NCI-H2171 (cell line): ENCODE data around the gene PCDHGB1.
"Not testable (repeated sequence)": the region's sequence is repeated elsewhere in the genome, so short reads cannot be mapped to it uniquely, and the experiment has no call there.

Experiments used
- DNase-seq: peaks from one replicate; lab custom pipeline; 2025; lab: John Stamatoyannopoulos, UW

Gene PCDHGB1

GRCh38 chr5:141383345-141383744 lies 33.4 kb downstream of the PCDHGB1 start:
- DNase-seq, result no peak

DNA sequence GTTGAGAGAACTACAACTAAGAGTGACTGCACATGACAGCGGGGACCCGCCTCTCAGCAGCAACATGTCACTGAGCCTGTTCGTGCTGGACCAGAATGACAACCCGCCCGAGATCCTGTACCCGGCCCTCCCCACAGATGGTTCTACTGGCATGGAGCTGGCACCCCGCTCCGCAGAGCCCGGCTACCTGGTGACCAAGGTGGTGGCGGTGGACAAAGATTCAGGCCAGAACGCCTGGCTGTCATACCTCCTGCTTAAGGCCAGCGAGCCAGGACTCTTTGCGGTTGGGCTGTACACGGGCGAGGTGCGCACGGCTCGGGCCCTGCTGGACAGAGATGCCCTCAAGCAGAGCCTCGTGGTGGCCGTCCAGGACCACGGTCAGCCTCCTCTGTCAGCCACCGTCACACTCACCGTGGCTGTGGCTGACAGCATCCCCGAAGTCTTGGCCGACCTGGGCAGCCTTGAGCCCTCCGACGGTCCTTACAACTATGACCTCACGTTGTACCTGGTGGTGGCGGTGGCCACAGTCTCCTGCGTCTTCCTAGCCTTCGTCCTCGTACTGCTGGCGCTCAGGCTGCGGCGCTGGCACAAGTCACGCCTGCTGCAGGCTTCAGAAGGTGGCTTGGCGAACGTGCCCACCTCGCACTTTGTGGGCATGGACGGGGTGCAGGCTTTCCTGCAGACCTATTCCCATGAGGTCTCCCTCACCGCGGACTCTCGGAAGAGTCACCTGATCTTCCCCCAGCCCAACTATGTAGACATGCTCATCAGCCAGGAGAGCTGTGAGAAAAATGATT lies 34.8 kb downstream of the PCDHGB1 start:
- no peak for DNase-seq

DNA sequence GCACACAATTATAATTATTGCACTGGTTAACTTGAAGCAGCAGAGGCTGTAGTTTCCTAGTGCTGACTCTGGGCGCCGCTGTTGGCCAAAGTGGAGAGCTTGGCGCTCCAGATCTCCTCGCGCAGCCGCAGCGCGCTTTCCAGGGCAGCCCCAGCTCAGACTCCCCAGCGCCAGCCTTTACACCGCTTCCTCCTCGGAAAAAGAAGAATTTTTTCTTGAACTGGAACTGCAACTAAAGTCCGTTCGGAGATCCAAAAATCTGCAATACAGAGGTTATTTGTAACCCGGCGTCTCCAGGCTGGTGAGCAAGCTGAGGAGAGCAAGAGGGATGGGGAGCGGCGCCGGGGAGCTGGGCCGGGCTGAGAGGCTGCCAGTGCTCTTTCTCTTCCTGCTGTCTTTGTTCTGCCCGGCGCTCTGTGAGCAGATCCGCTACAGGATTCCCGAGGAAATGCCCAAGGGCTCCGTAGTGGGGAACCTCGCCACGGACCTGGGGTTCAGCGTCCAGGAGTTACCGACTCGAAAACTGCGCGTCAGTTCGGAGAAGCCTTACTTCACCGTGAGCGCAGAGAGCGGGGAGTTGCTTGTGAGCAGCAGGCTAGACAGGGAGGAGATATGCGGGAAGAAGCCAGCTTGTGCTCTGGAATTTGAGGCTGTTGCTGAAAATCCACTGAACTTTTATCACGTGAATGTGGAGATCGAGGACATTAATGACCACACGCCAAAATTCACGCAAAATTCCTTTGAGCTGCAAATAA lies 37.8 kb downstream of the PCDHGB1 start, which contains the start of gene PCDHGB4:
TSS of gene PCDHGB4 (plus strand) at position 142 of the 755 bp plus-strand sequence. CDS start at position 329, 187 bp downstream.
- not testable (repeated sequence) for DNase-seq

GRCh38 chr5:141388661-141389060 lies 38.8 kb downstream of the PCDHGB1 start:
- no peak for DNase-seq

GRCh38 chr5:141389153-141390042 lies 39.5 kb downstream of the PCDHGB1 start:
- no peak for DNase-seq

- no peak for DNase-seq
Observed at GRCh38 chr5:141392429-141393198, 42.7 kb downstream of the PCDHGB1 start, which contains the start of gene PCDHGA8. TSS of gene PCDHGA8 (plus strand) at chr5:141392633. CDS start at chr5:141392814, 181 bp downstream.

GRCh38 chr5:141393267-141393666 lies 43.4 kb downstream of the PCDHGB1 start:
- no peak for DNase-seq

DNA sequence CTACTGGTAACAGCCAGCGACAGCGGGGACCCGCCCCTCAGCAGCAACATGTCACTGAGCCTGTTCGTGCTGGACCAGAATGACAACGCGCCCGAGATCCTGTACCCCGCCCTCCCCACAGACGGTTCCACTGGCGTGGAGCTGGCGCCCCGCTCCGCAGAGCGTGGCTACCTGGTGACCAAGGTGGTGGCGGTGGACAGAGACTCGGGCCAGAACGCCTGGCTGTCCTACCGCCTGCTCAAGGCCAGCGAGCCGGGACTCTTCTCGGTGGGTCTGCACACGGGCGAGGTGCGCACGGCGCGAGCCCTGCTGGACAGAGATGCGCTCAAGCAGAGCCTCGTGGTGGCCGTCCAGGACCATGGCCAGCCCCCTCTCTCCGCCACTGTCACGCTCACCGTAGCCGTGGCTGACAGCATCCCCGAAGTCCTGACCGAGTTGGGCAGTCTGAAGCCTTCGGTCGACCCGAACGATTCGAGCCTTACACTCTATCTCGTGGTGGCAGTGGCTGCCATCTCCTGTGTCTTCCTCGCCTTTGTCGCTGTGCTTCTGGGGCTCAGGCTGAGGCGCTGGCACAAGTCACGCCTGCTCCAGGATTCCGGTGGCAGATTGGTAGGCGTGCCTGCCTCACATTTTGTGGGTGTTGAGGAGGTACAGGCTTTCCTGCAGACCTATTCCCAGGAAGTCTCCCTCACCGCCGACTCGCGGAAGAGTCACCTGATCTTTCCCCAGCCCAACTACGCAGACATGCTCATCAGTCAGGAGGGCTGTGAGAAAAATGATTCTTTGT lies 44.7 kb downstream of the PCDHGB1 start:
- DNase-seq, result not testable (repeated sequence)

DNA sequence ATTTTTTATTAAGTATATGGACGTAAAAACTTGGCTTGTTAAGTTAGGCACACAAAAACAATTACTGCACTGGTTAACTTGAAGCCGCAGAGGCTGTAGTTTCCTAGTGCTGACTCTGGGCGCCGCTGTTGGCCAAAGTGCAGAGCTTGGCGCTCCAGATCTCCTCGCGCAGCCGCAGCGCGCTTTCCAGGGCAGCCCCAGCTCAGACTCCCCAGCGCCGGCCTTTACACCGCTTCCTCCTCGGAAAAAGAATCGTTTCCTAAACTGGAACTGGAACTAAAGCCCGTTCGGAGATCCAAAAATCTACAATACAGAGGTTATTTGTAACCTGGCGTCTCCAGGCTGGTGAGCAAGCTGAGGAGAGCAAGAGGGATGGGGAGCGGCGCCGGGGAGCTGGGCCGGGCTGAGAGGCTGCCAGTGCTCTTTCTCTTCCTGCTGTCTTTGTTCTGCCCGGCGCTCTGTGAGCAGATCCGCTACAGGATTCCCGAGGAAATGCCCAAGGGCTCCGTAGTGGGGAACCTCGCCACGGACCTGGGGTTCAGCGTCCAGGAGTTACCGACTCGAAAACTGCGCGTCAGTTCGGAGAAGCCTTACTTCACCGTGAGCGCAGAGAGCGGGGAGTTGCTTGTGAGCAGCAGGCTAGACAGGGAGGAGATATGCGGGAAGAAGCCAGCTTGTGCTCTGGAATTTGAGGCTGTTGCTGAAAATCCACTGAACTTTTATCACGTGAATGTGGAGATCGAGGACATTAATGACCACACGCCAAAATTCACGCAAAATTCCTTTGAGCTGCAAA lies 48.1 kb downstream of the PCDHGB1 start, which contains the start of gene PCDHGB5:
TSS of gene PCDHGB5 (plus strand) at position 192 of the 796 bp plus-strand sequence. CDS start at position 373, 181 bp downstream.
- not testable (repeated sequence) for DNase-seq

GRCh38 chr5:141398608-141399007 lies 48.7 kb downstream of the PCDHGB1 start:
- DNase-seq, result no peak

DNA sequence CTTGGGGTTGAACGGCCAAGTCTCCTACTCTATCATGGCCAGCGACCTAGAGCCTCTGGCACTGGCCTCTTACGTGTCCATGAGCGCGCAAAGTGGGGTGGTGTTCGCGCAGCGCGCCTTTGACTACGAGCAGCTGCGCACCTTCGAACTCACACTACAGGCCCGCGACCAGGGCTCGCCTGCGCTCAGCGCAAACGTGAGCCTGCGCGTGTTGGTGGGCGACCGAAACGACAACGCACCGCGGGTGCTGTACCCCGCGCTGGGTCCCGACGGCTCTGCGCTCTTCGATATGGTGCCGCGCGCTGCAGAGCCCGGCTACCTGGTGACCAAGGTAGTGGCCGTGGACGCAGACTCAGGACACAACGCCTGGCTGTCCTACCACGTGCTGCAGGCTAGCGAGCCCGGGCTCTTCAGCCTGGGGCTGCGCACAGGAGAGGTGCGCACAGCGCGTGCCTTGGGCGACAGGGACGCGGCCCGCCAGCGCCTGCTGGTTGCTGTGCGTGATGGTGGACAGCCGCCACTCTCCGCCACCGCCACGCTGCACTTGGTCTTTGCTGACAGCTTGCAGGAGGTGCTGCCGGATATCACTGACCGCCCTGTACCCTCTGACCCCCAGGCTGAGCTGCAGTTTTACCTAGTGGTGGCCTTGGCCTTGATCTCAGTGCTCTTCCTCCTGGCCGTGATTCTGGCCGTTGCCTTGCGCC lies 49.8 kb downstream of the PCDHGB1 start:
- no peak for DNase-seq
